Left renal cortex interstitium (tissue), 4 donors: ENCODE data around the gene ADGRG6. TPM values are rescaled to one million over a fixed set of nuclear protein-coding genes. Genes with fewer than 3 reads are reported as not detected.

Experiments used
- DNase-seq, 4 donors: peaks; one replicate each; pipeline ENCODE4 v3.0.0-alpha.2; 2013; ENCODE audit warnings: low read depth in 4 of 4, low spot score in 2 of 4, missing footprints in 1 of 4
- polyA plus RNA-seq, 4 donors: library from polyadenylated mRNA; unstranded; fragments of 120-200 nt; gene quantifications; one replicate each; pipeline ENCODE4 v1.2.1, GENCODE V29; 2013; ENCODE audit not compliant: insufficient read length in 4 of 4

The ADGRG6 gene
- polyA plus RNA-seq, 4 donors: 26.8 to 35.0 (median 27.8) TPM

DNA sequence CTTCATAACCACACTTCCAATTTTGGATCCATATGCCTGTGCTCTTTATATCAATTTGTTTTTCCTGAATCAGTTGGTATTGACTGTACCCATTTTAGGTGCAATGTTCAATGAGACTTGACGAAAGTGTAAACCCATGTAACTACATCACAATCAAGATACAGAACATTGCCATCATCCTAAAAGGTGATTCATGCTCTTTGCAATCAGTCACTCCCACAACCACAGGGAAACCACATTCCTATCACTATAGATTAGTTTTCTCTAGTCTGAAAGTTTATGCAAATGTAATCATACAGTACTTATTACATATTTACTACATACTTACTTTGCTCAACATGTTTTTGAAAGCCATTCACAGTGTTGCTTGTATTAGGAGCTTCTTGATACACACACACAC is 167.4 kb downstream of the ADGRG6 start:
- DNase-seq: no peak

DNA sequence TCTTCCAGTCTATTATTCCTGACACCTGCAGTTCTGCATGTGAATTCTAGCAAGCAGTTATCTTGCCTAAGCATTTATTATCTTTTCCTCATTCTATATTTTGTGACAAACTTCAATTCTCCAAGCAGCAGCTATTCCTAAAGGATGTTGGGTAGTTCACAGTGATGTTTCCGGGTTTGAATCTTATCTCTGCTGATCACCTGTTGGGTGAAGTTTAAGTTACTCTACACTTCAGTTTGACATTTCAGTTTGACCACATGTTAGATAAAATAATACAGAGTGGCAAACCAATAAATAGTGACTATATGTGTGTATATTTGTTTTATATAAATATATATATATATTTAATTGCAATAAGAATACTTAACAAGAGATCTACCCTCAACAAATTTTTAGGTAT is 168.6 kb downstream of the ADGRG6 start:
- no peak for DNase-seq

DNA sequence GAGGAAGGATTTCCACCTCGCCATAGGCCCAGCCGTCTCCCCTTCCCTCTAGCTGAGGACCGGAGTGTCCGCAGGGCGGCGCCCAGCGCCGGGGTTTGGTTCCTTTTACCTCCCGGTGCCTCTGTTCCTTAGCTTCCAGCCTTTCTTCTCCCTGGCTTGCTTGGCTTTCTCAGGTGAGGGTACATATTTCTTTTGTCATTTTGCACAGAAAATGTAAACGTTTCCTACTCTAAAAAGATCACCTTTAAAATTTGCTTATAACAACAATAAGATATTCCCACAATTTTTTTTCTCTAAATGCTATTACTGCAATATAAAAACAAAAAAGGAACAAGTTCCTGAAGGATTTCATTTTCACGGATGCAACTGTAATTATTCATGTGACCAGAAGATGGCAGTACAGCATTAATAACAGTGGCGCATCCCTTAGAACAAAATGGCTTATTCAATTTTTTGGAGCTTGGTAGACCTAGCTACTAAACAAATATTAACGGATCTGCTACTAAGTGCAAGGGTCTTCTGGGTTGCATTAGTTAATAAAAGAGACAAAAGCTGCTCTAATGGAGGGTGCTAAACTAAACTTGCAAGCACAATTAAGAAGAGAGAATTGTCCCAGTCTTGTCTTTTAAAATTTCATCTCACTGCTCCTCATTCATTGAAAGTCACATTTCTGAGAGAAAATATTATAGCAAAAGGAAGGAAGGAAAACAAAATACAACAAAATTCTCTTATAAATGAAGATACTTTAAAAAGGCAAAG is 172.9 kb downstream of the ADGRG6 start:
- DNase-seq: peak in 2 of 4 donors; percentile 26 to 43

DNA sequence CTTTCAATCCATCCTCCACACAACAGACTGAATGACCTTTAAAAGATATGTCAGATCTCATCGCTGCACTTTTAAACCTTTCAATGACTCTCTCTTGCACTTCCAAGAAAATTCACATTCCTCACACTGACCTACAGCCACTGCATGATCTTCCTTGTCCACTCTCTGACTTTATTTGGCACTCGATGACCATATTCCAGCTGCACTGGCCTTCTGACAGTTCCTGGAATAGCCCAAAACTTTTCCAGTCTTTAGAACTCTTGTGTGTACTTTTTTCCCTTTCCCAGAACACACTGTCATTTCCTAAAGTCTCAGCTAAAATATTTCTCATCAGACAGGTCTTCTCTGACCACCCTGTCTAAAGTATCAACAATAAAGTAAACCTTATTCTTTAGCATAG is 174.6 kb downstream of the ADGRG6 start:
- no peak for DNase-seq

- DNase-seq: no peak
These were observed 176.3 kb downstream of the ADGRG6 start for GRCh38 chr6:142478117-142478516.

GRCh38 chr6:142481466-142481865 is 179.7 kb downstream of the ADGRG6 start:
- no peak for DNase-seq

DNA sequence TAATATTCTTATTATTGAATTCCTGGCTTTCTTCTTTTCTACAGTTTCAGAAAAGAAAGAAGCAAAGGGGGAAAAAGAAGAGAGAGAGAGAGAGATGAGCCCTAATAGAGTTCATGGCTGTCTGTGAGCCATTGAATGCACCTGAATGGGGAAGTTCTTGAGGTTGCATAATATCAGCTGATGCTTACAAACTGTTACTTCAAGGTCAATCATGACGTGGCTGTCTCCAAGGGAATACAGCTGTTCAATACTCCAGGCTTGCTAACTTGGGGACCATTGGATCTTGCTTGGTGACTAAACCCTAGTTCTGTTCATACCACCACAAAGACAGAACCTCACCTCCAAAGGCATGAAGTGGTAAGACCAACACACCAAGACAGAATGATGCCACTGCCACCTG is 180.4 kb downstream of the ADGRG6 start:
- DNase-seq: no peak

DNA sequence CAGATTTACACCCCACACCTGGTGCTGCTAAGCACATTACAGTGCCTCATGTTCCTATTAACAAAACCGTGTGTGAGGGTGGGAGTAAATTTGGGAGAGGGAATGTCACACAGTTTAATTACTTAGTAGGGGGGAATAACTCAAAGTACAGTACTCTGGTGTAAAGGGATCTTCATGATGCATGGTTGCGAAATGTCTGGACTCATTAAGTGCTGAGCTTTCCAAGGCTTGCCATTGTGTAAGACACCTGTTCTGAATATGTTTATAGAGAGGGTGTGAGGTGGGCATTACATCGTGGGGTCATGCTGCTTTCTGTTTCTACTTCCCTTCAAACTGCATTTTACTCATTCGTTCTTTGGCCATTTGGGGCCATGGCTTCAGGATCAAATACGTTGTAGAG is 181.2 kb downstream of the ADGRG6 start:
- DNase-seq: no peak

DNA sequence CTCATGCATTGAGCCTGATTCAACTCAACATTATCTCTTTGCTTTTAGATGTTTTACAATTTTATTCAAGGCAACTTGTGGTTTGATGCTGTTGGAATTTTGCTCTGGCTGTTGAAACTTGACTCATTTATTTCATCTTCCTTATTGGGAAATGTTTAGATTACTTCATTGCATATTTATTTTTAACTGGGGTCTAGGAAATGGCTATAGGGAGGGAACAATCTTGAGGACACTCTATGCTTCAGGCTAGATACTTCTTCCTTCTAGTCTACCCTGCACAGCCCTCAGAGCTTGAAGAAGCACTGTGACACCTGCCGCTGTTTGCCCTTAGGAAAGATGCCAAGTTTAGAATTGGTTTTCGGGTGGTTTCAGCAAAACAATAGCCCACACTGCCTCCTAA is 183.4 kb downstream of the ADGRG6 start:
- no peak for DNase-seq

GRCh38 chr6:142489722-142490610 is 188.2 kb downstream of the ADGRG6 start:
- DNase-seq: no peak

Other genes starting within 250 kb of the ADGRG6 start
- gene GJE1, start 169.1 kb upstream of the ADGRG6 start, polyA plus RNA-seq: not detected
- under 1 TPM; 0.28 to 0.44 (median 0.29) TPM for gene NMBR, start 154.9 kb upstream of the ADGRG6 start, polyA plus RNA-seq
- 10 to 100 TPM; 65.0 to 84.4 (median 75.0) TPM for gene VTA1, start 154.7 kb upstream of the ADGRG6 start, polyA plus RNA-seq